ENCODE measurements around the gene UBL5.

DNA sequence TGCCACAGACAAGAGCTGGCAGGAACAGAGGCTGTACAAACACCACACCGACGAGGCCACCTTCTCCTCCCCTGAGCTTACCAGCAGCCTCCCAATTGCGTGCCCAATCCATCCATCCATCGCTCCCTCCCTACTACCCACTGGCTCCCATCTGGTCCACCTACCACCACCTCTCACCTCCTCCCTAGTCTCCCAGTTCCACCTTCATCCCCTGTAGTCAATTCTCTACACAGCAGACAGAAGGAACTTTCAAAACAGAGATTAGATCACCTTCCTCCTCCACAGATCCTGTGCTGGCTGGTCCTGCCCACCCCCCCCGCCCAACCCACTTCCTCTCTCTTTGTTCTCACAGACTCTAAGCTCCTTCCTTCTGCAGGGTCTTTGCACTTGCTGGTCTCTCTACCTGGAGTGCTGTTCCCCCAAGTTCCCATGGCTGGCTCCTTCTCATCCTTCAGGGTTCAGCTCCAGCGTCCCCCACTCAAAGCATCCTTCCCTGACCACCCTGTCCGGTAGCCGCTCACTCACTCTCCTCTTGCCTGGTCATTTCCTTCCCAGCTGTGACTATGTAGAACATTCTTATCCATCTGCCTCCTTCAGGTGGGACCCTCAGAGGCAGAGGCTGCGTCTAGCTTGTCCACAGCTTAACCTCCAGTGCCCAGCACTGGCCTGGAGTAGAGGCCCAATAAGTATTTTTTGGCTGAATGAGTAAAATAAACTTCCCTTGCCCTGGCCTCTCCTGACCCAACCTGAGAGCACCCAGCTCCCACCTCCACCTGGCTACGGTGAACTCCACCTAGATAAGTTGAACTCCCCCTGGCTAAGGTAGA lies 30.4 kb downstream of the UBL5 start:
- TF ChIP-seq SUZ12 (IDR thresholded peaks at IDR 0.05) (no peak), HDGF (IDR thresholded peaks at IDR 0.05; ENCODE audit: borderline replicate concordance) (no peak), FOXK2 (IDR thresholded peaks at IDR 0.05) (no peak), ELF4 (IDR thresholded peaks at IDR 0.05) (no peak), TARDBP (IDR thresholded peaks at IDR 0.05) (no peak), FOXA1 (IDR thresholded peaks at IDR 0.05) (no peak), L3MBTL2 (conservative IDR thresholded peaks at IDR 0.05) (no peak)

Data from HEK293T (cell line).